NAMALWA (cell line): ENCODE results near the gene FLT1.

ENCODE experiments used
- DNase-seq: peaks from one replicate; pipeline ENCODE4 v3.0.0-alpha.2; 2015; ENCODE audit warnings: low spot score

The FLT1 gene

GRCh38 chr13:28494778-28495537, at the start of gene FLT1:
TSS of gene FLT1 (minus strand) at chr13:28495128. CDS start at chr13:28494843, 285 bp downstream.
- no peak for DNase-seq

GRCh38 chr13:28544026-28544425, 49.1 kb upstream of the FLT1 start:
- DNase-seq, result no peak

GRCh38 chr13:28542804-28543203, 47.9 kb upstream of the FLT1 start:
- DNase-seq, result no peak

GRCh38 chr13:28541966-28542365, 47.0 kb upstream of the FLT1 start:
- peak; percentile 11 for DNase-seq

- DNase-seq, result no peak
Observed at GRCh38 chr13:28540612-28541011, 45.7 kb upstream of the FLT1 start.

- no peak for DNase-seq
Observed at GRCh38 chr13:28539625-28540286, 44.8 kb upstream of the FLT1 start.

- DNase-seq, result no peak
Observed at GRCh38 chr13:28538932-28539331, 44.0 kb upstream of the FLT1 start.

GRCh38 chr13:28537171-28537570, 42.2 kb upstream of the FLT1 start:
- no peak for DNase-seq

- DNase-seq, result no peak
Observed at GRCh38 chr13:28536371-28536770, 41.4 kb upstream of the FLT1 start.

- no peak for DNase-seq
Observed at GRCh38 chr13:28535734-28536133, 40.8 kb upstream of the FLT1 start.

- DNase-seq, result no peak
Observed at GRCh38 chr13:28534801-28535200, 39.9 kb upstream of the FLT1 start.

- DNase-seq, result no peak
Observed at GRCh38 chr13:28534210-28534609, 39.3 kb upstream of the FLT1 start.

GRCh38 chr13:28533441-28534166, 38.7 kb upstream of the FLT1 start:
- DNase-seq, result no peak

GRCh38 chr13:28533125-28533436, 38.2 kb upstream of the FLT1 start:
- no peak for DNase-seq

- no peak for DNase-seq
Observed at GRCh38 chr13:28532388-28533124, 37.6 kb upstream of the FLT1 start.

- no peak for DNase-seq
Observed at GRCh38 chr13:28531845-28532387, 37.0 kb upstream of the FLT1 start.

GRCh38 chr13:28531077-28531844, 36.3 kb upstream of the FLT1 start:
- no peak for DNase-seq

GRCh38 chr13:28530729-28531076, 35.8 kb upstream of the FLT1 start:
- no peak for DNase-seq

GRCh38 chr13:28529836-28530235, 34.9 kb upstream of the FLT1 start:
- no peak for DNase-seq

GRCh38 chr13:28528848-28529247, 33.9 kb upstream of the FLT1 start:
- DNase-seq, result no peak

- DNase-seq, result no peak
Observed at GRCh38 chr13:28528388-28528787, 33.5 kb upstream of the FLT1 start.

- peak; percentile 52 for DNase-seq
Observed at GRCh38 chr13:28527629-28528028, 32.7 kb upstream of the FLT1 start.
